ENCODE data around the gene KCNK13.
"Not testable (repeated sequence)": the region's sequence is repeated elsewhere in the genome, so short reads cannot be mapped to it uniquely, and the experiment has no call there.

Gene KCNK13

GRCh38 chr14:90191154-90191553, 129.4 kb downstream of the KCNK13 start:
- Histone ChIP-seq H3K4me1 (no peaks in the 10 kb centered on the region), H3K9me3 (ENCODE audit: control insufficient read depth, low read length) (no peaks in the 10 kb centered on the region), H3K27ac (no peak overlapping the region), H3K79me2 (no peaks in the 10 kb centered on the region), H3K4me2 (ENCODE audit: low read length) (no peak overlapping the region), H2AFZ (no peak overlapping the region), H3K27me3 (ENCODE audit: control insufficient read depth, insufficient read depth, low read length) (no peaks in the 10 kb centered on the region), H3K4me3 (ENCODE audit: low read depth, low read length) (no peak overlapping the region), H3K9ac (no peak overlapping the region), H3K36me3 (ENCODE audit: control insufficient read depth, insufficient read depth, low read length) (no peaks in the 10 kb centered on the region)
- no peak for TF ChIP-seq CTCF (IDR thresholded peaks at IDR 0.05)

GRCh38 chr14:90191585-90191984, 129.8 kb downstream of the KCNK13 start:
- Histone ChIP-seq H3K36me3 (ENCODE audit: control insufficient read depth, insufficient read depth, low read length) (no peaks in the 10 kb centered on the region), H3K9ac (no peak overlapping the region), H3K27ac (no peak overlapping the region), H2AFZ (no peak overlapping the region), H3K79me2 (no peaks in the 10 kb centered on the region), H3K4me3 (ENCODE audit: low read depth, low read length) (no peak overlapping the region), H3K27me3 (ENCODE audit: control insufficient read depth, insufficient read depth, low read length) (no peaks in the 10 kb centered on the region), H3K4me2 (ENCODE audit: low read length) (no peak overlapping the region), H3K4me1 (no peaks in the 10 kb centered on the region), H3K9me3 (ENCODE audit: control insufficient read depth, low read length) (no peaks in the 10 kb centered on the region)
- TF ChIP-seq CTCF (IDR thresholded peaks at IDR 0.05), result no peak

- Histone ChIP-seq H3K9me3 (ENCODE audit: control insufficient read depth, low read length) (no peaks in the 10 kb centered on the region), H3K4me2 (ENCODE audit: low read length) (no peak overlapping the region), H3K9ac (no peak overlapping the region), H3K4me3 (ENCODE audit: low read depth, low read length) (no peak overlapping the region), H3K27me3 (ENCODE audit: control insufficient read depth, insufficient read depth, low read length) (no peaks in the 10 kb centered on the region), H3K79me2 (no peaks in the 10 kb centered on the region), H3K36me3 (ENCODE audit: control insufficient read depth, insufficient read depth, low read length) (no peaks in the 10 kb centered on the region), H2AFZ (no peak overlapping the region), H3K4me1 (no peaks in the 10 kb centered on the region), H3K27ac (no peak overlapping the region)
- TF ChIP-seq CTCF (IDR thresholded peaks at IDR 0.05), result no peak
Observed at GRCh38 chr14:90193925-90194324, 132.1 kb downstream of the KCNK13 start.

GRCh38 chr14:90194706-90195105, 132.9 kb downstream of the KCNK13 start:
- H3K27me3 ChIP-seq (ENCODE audit: control insufficient read depth, insufficient read depth, low read length), result no peaks in the 10 kb centered on the region
- no peaks in the 10 kb centered on the region for H3K79me2 ChIP-seq
- H3K36me3 ChIP-seq (ENCODE audit: control insufficient read depth, insufficient read depth, low read length), result no peaks in the 10 kb centered on the region
- TF ChIP-seq CTCF (IDR thresholded peaks at IDR 0.05), result no peak
- H3K4me2 ChIP-seq (ENCODE audit: low read length), result no peak overlapping the region
- no peaks in the 10 kb centered on the region for H3K4me1 ChIP-seq
- no peak overlapping the region for H3K9ac ChIP-seq
- H3K9me3 ChIP-seq (ENCODE audit: control insufficient read depth, low read length), result no peaks in the 10 kb centered on the region
- no peak overlapping the region for H3K27ac ChIP-seq
- H2AFZ ChIP-seq, result no peak overlapping the region
- H3K4me3 ChIP-seq (ENCODE audit: low read depth, low read length), result no peak overlapping the region

GRCh38 chr14:90198541-90199060, 136.8 kb downstream of the KCNK13 start:
- Histone ChIP-seq H3K36me3 (ENCODE audit: control insufficient read depth, insufficient read depth, low read length) (no peaks in the 10 kb centered on the region), H3K4me2 (ENCODE audit: low read length) (no peak overlapping the region), H3K4me3 (ENCODE audit: low read depth, low read length) (no peak overlapping the region), H3K9me3 (ENCODE audit: control insufficient read depth, low read length) (no peaks in the 10 kb centered on the region), H3K27me3 (ENCODE audit: control insufficient read depth, insufficient read depth, low read length) (no peaks in the 10 kb centered on the region), H2AFZ (no peak overlapping the region), H3K79me2 (no peaks in the 10 kb centered on the region), H3K27ac (no peak overlapping the region), H3K9ac (no peak overlapping the region), H3K4me1 (no peaks in the 10 kb centered on the region)
- no peak for TF ChIP-seq CTCF (IDR thresholded peaks at IDR 0.05)

- H3K79me2 ChIP-seq; H3K4me1 ChIP-seq; H3K4me3 ChIP-seq (ENCODE audit: low read depth, low read length); H3K4me2 ChIP-seq (ENCODE audit: low read length); H3K36me3 ChIP-seq (ENCODE audit: control insufficient read depth, insufficient read depth, low read length); H3K9ac ChIP-seq; H3K9me3 ChIP-seq (ENCODE audit: control insufficient read depth, low read length); H3K27ac ChIP-seq; H3K27me3 ChIP-seq (ENCODE audit: control insufficient read depth, insufficient read depth, low read length); H2AFZ ChIP-seq: not testable (repeated sequence)
Observed at GRCh38 chr14:90200546-90200945, 138.8 kb downstream of the KCNK13 start.

Data from parathyroid adenoma (tissue), 2 donors.